GM21390 (cell line): ENCODE measurements around the gene PXDN.
"Not testable (repeated sequence)": the region's sequence is repeated elsewhere in the genome, so short reads cannot be mapped to it uniquely, and the experiment has no call there.

ENCODE experiments used
- ATAC-seq: cut with Tn5 transposase; IDR thresholded peaks from one replicate; pipeline ENCODE4 v1.9.1; 2021; ENCODE audit not compliant: unreplicated experiment

PXDN gene

DNA sequence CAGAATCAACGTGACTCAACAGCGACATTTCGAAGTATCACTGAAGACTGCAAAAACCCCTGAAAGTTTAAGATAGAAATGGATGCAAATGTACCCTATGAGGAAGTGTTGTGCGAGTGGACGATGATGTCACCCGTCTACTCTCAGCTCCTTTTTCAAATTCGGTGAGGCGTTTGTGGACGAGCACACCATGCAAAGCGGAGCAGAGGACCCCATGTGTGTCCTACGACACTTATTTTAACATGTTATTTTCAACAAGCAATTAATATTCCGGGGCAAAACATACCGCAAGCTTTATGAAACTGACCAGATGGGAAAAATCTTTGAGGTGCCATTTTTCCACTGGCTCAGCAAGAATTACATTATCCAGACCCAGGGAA, 2.0 kb downstream of the PXDN start:
- ATAC-seq, result no peak

DNA sequence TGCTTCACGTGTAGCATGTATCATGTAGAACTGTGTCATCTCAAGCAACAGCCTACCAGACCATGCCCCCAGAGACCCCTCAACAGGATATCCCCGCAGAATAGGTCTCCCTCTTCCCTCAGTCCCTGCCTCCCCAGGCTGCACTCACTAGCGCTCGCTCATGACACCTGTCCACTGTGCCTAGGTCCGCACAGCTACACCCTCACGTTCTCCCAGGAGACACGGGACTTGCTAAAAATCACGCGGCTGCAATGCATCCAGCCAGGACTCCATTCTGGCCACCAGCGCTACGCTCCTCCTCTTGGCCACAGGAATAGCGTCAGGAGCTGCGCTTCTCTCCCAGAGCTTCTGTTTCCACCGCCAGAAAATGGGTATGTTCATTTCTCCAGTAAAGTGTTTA, 2.5 kb downstream of the PXDN start:
- no peak for ATAC-seq

DNA sequence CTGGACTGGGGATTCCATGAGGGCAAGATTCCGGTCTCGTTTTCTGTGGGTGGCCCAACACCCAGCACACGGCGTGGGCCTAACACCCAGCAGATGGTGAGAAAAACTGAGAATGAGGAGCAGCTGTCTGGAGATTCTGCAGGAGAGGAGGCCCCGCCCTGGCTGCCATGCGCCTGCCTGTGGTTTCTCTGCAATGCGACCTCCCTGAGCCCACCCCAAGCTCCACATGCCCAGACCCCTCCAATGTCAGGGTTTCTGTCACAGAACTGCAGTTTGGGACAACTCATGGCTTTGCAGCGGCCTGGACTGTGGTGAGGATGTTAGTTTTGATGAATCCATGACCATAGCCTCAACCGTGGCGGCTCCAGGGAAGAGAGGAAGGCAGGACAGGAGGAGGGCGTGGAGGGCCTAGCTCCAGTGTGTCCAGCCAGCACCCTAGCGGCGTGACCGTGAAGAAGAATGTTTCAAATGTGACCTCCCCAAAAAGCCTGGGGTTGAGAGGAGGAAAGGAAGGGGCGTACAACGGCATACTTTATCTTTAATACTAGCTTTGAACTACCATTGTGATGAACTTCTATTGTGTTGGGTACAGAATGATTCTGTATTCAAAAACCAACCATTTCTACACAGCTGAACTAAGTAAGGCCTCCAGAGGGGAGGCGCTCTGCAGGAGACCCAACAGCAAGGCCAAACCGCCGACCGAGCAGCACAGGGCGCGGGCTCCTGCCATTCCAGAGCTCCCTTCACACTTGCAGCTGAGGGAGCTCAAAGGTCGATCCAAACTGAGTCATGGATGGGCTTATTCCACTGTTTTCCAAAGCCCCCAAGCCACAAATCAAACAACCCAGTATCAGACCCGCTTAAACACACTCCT, 3.4 kb downstream of the PXDN start:
- no peak for ATAC-seq

DNA sequence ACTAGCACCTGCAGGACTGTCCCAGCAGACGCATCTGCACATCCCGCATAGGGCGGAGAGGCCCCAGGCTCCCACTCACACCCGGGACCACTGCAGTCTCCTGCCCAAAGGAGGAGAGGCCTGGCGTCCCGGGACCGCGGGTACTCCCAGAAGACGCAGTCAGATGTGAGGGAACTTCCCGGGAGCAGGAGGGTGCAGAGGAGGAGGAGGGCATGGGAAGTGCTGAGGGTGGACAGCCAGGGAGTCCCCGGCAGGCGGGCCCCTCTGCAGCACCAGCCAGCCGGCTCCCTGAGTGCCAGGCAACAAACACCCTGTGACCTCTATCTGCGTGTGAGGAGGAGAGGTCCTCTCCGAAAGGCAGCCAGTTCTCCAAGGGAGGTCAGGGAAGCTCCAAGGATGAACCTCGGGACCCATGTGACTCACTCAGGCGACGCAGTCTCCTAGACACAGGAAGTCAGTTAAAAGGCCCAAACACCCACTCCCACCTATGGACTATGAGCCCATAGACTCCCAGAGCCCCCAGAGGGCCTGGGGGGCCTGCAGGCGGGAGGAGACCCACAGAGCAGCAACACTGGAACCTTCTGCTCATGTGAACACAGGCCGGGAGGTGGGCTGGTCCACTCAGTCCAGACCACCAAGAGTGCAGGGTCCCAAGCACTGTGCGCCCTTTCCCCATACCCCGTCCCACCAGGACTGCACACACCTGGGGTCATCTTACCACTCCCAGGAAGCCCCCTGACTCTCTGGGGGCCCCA, 4.2 kb downstream of the PXDN start:
- no peak for ATAC-seq

DNA sequence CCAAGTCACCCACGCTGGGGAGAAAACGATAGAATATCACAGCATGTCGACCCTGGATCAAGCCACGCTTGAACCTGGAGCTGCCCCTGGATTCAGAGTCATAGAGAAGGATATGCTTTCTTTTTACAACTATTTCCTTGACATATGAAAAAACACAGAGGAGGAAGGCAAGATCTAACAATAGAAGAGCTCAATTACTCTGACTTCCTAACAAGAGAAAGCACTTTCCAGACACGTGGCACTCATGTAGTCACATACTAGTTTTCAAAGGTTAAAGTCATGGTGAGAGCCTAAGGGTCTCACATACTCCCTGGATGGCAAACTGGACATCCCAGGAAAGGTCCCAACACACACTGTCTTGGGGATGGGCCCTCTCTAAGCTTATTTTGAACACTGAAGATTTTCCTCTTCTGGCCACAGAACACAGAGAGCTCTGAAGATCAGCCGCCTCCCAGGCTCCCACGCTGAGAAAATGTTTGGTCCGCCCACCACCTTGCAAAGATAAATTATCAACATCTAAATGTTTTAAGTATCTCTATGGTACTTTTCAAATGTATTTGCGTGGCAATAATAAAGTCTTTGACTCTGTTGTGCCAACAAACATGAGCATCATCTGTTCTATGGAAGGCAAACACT, 4.9 kb downstream of the PXDN start:
- no peak for ATAC-seq

DNA sequence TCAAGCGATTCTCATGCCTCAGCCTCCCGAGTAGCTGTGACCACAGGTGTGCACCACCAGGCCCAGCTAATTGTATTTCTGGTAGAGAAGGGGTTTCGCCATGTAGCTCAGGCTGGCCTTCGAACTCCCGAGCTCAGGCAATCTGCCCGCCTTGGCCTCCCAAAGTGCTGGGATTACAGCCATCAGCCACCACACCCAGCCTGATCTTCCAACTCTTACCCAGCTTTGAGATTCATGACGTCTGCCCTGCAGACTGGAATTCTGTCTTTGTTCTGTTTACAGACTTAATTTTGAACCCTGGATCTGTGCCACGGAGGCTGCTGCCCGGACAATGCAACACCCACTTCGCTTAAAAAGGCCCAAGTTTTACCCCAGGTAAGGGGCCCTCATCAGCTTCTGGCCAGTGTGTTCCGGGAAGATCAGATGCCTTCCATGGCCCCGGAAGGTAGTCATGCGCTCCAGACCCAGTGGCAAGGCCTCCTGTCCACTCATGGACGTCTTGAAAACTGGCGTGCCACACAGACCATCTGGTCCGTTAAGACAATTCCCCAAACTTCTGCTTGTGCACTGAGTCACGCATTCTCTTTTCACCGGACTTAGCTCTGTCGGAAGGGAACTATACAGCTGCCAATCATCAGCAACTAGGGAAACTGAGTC, 5.5 kb downstream of the PXDN start:
- ATAC-seq, result no peak

DNA sequence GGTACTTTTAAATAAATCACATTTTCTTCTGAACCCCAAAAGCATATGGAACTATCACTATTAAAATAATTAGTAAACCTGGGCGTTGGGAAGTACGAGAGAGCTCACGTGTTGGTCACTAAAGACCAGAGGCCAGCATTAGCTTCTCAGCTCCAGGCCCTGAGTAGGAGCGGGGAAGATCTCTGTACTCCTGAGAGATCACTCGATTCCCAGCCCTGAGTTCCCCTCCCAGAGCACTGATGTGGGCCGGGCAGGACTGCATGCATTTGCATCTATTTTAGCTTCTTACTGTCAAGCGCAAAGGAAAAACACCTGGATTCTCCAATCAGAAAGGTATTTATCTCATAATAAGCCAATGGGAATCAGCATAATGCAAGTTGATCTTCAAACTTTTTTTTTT, 6.2 kb downstream of the PXDN start:
- no peak for ATAC-seq

DNA sequence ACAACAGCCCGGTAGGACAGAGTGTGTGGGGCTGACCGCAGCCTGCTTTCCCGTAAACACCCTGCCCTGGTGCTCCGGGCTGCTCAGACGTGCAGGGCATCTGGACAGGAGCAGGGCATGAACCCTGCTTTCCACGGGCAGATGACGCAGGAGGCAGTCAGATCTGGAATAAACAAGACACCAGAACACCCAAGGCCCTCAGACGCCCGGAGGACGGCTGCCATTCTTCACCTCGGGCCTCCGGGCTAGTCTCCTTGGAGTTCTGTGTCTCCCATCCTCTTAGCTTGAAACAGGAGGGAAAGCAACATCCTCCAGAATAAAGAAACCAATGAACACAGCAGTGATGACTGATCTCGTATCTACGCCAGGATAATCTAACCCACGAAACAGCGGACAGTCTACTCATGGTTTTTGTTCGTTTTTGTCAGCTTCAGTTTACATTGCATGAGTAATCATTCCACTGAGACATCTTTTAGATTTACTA, 7.3 kb downstream of the PXDN start:
- ATAC-seq, result no peak

DNA sequence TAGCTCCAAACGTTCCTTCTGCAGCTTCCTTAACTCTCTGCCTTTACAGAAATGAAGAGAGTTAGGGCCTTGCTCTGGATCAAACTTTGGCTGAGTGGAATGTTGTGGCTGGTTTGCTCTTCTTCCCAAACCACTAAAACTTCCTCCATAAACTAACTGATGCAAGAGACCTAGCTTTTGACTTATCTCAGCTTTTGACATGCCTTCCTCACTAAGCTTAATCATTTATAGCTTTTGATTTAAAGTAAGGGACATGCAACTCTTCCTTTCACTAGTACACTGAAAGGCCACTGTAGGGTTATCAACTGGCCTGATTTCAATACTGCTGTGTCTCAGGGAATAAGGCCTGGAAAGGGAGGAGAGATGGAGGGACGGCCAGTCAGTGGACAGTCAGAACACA, 8.3 kb downstream of the PXDN start:
- no peak for ATAC-seq

DNA sequence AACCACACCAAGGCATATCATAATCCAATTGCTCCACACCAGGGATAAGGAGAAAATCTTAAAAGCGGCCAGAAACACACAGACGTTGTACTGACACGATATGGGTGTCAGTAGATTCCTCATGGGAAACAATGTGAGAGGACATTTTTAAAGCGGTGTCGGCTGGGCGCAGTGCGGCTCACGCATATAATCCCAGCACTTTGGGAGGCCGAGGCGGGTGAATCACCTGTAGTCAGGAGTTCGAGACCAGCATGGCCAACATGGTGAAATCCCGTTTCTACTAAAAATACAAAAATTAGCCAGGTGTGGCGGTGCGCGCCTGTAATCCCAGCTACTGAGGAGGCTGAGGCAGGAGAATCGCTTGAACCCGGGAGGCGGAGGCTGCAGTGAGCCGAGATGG, 11.0 kb downstream of the PXDN start:
- not testable (repeated sequence) for ATAC-seq

DNA sequence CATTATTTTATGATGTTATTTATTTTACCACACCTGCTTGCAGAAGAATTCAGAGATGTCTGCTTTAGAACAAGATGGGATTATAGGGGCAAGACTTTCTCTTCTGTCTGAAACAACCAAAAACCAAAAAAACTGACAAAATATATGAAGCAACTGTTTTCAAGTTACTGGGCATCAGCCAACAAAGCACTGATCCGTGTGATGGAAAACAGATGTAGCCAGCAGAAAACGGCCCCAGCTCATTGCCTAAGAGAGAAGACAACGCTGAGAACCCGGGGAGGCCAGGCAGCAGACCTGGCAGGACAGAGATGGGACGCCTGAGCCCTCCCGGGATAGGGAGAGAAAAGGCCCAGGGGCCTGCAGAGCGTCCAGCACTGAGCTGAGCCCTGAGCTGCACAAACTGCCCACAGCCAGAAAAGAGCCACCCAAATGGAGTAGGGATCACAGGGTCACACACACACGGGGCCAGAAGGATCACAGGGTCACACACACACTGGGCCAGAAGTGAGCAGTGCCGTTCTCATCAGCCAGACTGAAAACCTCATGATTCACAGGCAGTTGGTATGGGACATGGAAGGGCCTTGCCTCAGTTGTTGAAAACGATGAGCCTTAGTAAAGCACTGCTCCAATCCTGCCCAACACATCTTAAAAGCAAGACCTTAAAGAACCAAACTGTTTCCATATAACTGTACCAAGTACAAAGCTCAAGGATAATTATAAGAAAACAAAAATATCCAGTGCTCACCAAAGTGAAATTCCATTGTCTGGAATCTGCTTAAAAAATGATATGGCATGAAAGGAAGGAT, 12.1 kb downstream of the PXDN start:
- ATAC-seq, result no peak

DNA sequence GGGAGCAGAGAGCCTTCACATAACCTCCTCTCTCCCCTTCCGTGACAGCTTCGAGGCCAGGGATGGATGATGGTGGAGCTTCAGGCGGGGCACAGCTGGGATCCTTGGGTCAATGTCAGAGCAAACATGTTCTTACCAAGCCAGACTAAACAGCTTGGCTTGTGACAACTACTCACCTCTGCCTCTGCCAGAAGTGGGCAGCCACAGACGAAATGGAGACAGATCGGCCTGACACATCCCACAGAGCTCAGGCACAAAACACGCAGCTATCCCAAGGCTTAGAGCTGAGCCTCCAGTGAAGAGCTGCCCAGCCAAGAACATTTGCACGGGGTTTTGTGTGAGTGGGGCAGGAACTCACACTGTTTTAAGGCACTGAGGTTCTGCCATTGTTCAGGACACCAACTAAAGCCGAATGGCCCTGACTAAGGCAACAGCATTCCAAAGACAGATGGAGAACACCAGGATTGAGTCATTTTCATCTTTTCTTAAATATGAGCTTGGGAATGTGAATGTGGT, 12.8 kb downstream of the PXDN start:
- no peak for ATAC-seq

DNA sequence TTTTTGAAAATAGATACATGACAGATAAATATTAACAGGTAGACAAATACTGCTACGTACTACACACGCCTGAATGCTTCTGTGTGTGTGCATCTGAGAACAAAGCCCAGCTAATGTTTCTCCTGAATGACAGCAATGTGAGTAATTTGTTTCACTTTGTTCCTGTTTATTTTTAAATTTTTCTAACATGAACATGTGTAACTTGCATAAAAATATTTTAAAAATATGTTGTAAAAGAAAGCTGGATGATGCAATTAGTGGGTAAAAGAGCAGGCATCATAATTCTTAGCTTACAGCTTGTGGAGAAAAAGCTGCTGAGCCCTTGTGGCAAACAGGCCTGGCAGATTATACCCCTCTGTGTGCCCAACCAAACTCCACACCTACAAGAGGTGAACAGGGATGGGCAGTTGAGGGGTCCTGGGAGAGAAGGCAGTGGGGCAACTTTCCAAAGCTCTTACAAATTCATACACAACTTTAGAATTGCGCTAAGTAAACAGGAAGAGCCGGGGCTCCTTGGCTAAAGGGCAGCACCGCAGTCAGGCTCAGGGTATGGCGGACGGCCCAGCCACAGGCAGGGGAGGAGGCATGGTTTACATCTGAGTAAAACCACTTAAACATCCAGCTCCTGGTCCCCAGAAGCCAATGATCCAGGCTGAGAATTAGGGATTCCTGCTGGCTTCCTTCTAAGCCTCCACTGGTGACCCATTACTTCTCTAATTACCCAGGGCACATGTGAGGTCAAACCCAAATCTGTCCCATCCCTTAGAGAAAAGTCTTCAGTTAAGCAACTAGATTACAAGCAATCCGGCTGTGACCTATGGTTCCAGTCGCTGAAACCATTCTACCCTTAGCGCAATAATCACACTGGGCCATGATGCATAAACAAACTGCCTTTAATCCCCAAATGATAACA, 14.0 kb downstream of the PXDN start:
- no peak for ATAC-seq

DNA sequence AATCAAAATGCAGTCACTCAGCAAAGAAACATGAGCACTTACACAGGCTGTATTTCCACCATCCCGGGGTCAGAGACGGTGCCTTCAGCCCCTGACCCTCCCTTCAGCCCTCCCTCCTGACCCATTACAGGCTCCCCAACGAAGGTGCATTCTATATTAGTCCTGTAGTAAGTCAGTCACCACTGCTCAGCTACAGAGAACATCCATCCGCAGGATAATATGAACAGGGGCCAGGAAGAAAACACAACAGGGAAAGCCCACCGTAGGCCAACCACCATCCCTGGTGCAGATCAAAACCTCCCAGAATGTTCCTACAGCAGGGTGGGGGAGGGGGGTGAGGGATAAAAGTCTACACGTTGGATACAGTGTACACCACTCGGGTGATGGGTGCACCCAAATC, 15.1 kb downstream of the PXDN start:
- ATAC-seq, result no peak

DNA sequence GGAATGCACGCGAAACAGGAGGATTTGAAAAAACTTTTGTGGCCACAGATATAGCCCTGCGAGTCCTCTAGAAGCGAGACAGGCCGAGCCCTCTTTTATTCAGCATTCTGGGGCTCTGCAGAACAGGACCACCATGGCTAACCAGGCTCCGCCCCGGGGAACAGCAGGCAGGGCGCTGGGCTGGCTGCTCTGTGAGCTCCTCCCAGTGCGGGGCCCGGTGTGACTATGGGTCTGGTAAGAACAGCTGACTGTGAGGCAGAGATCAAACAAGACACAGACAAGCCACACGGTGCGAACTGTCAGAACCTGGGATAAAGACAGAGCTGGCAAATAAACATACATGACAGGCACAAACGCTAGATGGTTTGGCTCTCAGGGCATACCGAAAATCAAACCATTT, 15.5 kb downstream of the PXDN start:
- ATAC-seq, result no peak

DNA sequence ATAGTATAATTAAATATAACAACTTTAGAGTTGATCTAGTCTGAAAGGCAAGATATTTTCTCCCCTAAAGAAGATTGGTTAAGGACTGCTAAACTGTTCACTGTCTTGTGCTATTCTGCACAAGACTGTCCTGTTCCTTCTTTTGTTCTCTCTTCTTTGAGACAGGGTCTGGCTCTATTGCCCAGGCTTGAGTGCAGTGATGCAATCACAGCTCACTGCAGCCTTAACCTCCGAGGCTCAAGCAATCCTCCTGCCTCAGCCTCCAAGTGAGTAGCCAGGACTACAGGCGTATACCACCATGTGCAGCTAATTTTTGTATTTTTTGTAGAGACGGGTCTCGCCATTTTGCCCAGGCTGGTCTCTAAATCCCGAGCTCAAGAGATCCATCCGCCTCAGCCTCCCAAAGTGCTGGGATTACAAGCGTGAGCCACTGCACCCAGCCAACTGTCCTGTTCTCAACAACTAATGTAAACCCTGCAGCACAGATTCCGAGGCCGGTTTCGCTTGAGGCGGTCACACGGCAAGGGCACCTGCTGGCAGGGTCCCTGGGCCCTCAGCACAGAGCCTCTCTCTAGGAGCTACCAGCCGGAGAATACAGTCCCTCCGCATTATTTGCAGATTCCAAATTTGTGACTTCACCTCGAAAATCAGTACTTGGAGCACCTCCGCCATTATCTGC, 16.4 kb downstream of the PXDN start:
- ATAC-seq, result no peak

DNA sequence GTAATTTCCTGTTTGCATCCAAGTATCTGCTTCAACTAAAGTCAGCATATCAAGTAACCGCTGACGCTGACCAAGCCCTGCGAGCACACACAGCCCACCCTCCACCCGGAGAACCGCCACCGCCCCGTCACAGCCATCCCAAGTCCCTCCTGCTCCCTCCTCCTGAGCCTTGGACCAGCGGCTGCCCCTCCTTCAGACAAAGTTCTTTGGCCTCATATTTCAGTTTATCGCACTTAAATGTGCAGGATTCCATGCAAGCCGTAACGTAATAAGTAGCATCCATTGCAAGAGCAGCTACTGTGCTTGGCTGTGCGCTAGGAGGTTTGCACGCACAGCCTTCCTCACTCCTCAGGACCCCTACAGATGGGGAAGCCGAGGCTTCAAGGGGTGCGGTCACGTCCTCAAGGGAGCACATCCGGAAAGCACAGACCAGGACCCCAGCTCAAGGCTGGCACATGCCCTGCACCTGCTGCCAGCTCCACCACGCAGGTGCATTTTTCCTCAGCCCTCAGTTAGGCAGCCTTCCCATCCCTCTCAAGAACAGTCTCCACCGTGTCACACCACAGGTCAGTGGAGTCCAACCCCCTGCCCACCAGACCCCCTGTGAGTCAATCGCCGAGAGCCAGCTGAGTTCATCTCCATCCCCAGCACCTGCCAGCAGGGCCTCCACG, 17.1 kb downstream of the PXDN start:
- ATAC-seq, result no peak

DNA sequence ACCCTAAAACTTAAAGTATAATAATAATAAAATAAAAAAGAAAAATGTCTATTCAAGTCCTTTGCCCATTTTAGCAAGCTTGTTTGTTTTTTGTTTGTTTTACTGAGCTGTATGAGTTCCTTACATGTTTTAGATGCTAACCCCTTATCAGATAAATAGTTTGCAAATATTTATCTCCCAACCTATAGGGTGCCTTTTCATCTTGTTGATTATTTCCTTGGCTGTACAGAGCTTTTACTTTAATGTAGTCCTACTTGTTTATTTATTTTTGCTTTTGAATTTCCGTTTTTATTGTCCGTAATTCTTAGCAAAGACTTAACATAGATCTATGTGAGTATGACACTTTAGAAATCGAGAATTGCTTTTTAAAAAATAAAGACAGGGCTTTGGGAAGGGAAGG, 17.8 kb downstream of the PXDN start:
- no peak for ATAC-seq
